Loucy (cell line): Measurements from ENCODE around the gene FOXL3.

Experiments
- H2AFZ ChIP-seq: fragments of 200-600 bp; sonication (generic); 2 replicates; pipeline ENCODE4 v1.6.0; 2016; ENCODE audit warnings: antibody characterized with exemption, mild to moderate bottlenecking, low read length, moderate library complexity
- H3F3A ChIP-seq: fragments of 200-600 bp; 2 replicates; pipeline ENCODE4 v1.6.0; 2016; ENCODE audit warnings: antibody characterized with exemption, low read depth, mild to moderate bottlenecking
- H3K27me3 ChIP-seq: fragments of 200-600 bp; sonication (generic); 2 replicates; pipeline ENCODE4 v1.6.1; 2014; ENCODE audit warnings: low read length, mild to moderate bottlenecking; ENCODE audit not compliant: insufficient read depth, poor library complexity, severe bottlenecking
- H3K36me3 ChIP-seq: fragments of 200-600 bp; sonication (generic); 2 replicates; pipeline ENCODE4 v1.6.1; 2016; ENCODE audit warnings: low read length; ENCODE audit not compliant: insufficient read depth
- H3K4me1 ChIP-seq: fragments of 200-600 bp; sonication (generic); 2 replicates; pipeline ENCODE4 v1.5.1; 2014; ENCODE audit warnings: low read length, mild to moderate bottlenecking; ENCODE audit not compliant: insufficient read depth, poor library complexity, severe bottlenecking
- H3K4me2 ChIP-seq: fragments of 200-600 bp; sonication (generic); 2 replicates; pipeline ENCODE4 v1.6.0; 2014; ENCODE audit warnings: antibody characterized with exemption, low read length, low read depth, mild to moderate bottlenecking; ENCODE audit not compliant: poor library complexity, severe bottlenecking
- H3K4me3 ChIP-seq: fragments of 200-600 bp; sonication (generic); 2 replicates; pipeline ENCODE4 v1.5.1; 2014; ENCODE audit warnings: low read length, mild to moderate bottlenecking, mixed read lengths; ENCODE audit not compliant: poor library complexity, severe bottlenecking
- H3K79me2 ChIP-seq: fragments of 200-600 bp; sonication (generic); 2 replicates; pipeline ENCODE4 v1.6.1; 2014; ENCODE audit warnings: low read length; ENCODE audit not compliant: insufficient read depth
- H3K9ac ChIP-seq: fragments of 200-600 bp; sonication (generic); 2 replicates; pipeline ENCODE4 v1.6.0; 2014; ENCODE audit warnings: mild to moderate bottlenecking, low read depth, low read length, moderate library complexity; ENCODE audit not compliant: poor library complexity, severe bottlenecking
- H3K9me2 ChIP-seq: fragments of 200-600 bp; sonication (generic); replicated peaks from 2 replicates; pipeline ENCODE4 v1.6.1; 2016; ENCODE audit warnings: low read depth, low read length, mixed read lengths
- H3K9me3 ChIP-seq: fragments of 200-600 bp; sonication (generic); 2 replicates; pipeline ENCODE4 v1.6.1; 2014; ENCODE audit warnings: mild to moderate bottlenecking, antibody characterized with exemption, low read length, low read depth; ENCODE audit not compliant: insufficient read depth
- H4K20me1 ChIP-seq: fragments of 200-600 bp; sonication (generic); 2 replicates; pipeline ENCODE4 v1.6.0; 2014; ENCODE audit warnings: antibody characterized with exemption, low read length, mild to moderate bottlenecking; ENCODE audit not compliant: insufficient read depth, poor library complexity, severe bottlenecking
- CTCF ChIP-seq: fragments of 200-600 bp; sonication (generic); conservative IDR thresholded peaks from 2 replicates; pipeline ENCODE4 v1.5.1; 2014; ENCODE audit warnings: mild to moderate bottlenecking, antibody characterized with exemption, low read length
- EZH2phosphoT487 ChIP-seq: fragments of 200-600 bp; IDR thresholded peaks from 2 replicates; pipeline ENCODE4 v1.6.1; 2018; ENCODE audit warnings: antibody characterized with exemption, mild to moderate bottlenecking, moderate library complexity, borderline replicate concordance

Gene FOXL3

GRCh38 chr7:244974-245373 is 45.0 kb upstream of the FOXL3 start:
- no peaks in the 10 kb centered on the region for H3K27me3 ChIP-seq
- no peak overlapping the region for H2AFZ ChIP-seq
- peaks cover 22% of the 10 kb centered on the region; the same call in 1 of the 2 replicates for H3K9me3 ChIP-seq
- no peak for TF ChIP-seq CTCF
- TF ChIP-seq EZH2phosphoT487: no peak
- no peak overlapping the region for H3K4me2 ChIP-seq
- H3K4me1 ChIP-seq: no peaks in the 10 kb centered on the region
- H3K79me2 ChIP-seq: no peaks in the 10 kb centered on the region
- no peaks in the 10 kb centered on the region for H3F3A ChIP-seq
- H4K20me1 ChIP-seq: no peaks in the 10 kb centered on the region
- H3K9ac ChIP-seq: no peak overlapping the region
- H3K36me3 ChIP-seq: no peaks in the 10 kb centered on the region
- H3K4me3 ChIP-seq: no peak overlapping the region
- no peaks in the 10 kb centered on the region for H3K9me2 ChIP-seq

GRCh38 chr7:245574-246295 is 44.2 kb upstream of the FOXL3 start:
- Histone ChIP-seq H3K79me2 (no peaks in the 10 kb centered on the region), H3K4me3 (no peak overlapping the region), H2AFZ (no peak overlapping the region), H3K9me3 (peaks cover 22% of the 10 kb centered on the region; the same call in 1 of the 2 replicates), H3K4me1 (no peaks in the 10 kb centered on the region), H3K27me3 (no peaks in the 10 kb centered on the region), H3K36me3 (no peaks in the 10 kb centered on the region), H3K9me2 (no peaks in the 10 kb centered on the region), H3K4me2 (no peak overlapping the region), H3K9ac (no peak overlapping the region), H4K20me1 (no peaks in the 10 kb centered on the region), H3F3A (no peaks in the 10 kb centered on the region)
- no peak for TF ChIP-seq EZH2phosphoT487
- no peak for TF ChIP-seq CTCF

- no peak for TF ChIP-seq EZH2phosphoT487
- TF ChIP-seq CTCF: no peak
- Histone ChIP-seq H3K4me3 (no peak overlapping the region), H3K4me2 (no peak overlapping the region), H3K9me3 (peaks cover 18% of the 10 kb centered on the region; the same call in 1 of the 2 replicates), H3K9ac (no peak overlapping the region), H3F3A (no peaks in the 10 kb centered on the region), H3K9me2 (no peaks in the 10 kb centered on the region), H3K36me3 (no peaks in the 10 kb centered on the region), H4K20me1 (no peaks in the 10 kb centered on the region), H2AFZ (no peak overlapping the region), H3K4me1 (no peaks in the 10 kb centered on the region), H3K27me3 (no peaks in the 10 kb centered on the region), H3K79me2 (no peaks in the 10 kb centered on the region)
These were observed 43.5 kb upstream of the FOXL3 start for GRCh38 chr7:246451-246850.
